ENCODE data around the gene PLXND1.

DNA sequence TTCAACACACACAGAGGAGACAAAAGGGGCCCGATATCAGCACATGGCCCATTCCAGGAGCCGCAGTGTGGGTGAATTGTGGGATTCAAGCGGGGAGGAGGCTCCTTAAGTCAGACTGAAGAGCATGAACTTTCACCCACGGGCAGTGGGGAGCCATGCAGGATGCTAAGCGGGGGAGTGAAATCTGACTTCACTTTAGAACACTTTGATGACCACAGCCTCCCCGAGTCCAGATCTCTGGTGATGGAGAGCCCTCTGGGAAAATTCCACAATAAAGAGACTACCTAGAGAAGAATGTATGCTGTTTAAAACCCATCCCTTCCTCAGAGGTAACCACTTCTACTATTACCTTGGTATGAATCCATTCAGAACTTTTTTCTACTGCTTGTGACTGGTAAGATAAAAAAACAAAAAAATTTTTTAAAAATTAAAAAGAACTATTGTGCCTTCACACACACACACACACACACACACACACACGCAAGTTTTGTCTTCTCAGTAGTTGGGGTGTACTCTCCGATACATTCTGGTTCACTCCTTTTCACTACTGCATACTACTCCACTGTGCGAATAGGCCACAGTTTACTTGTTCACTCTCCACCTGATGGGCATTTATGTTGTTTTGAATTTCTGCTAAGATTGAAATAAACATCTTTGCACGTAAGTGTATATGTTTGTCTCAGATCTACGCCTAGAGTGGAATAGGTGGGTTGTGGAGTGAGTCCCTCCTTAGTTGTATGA lies 65.5 kb downstream of the PLXND1 start:
- TF ChIP-seq GATA2 (IDR thresholded peaks at IDR 0.05; ENCODE audit: low read depth, low read length) (no peak), GATA3 (IDR thresholded peaks at IDR 0.05; ENCODE audit: low read depth, low read length) (no peak)
